Memory B cell (primary cell): ENCODE results near the gene HMCES.
"Not testable (repeated sequence)": the region's sequence is repeated elsewhere in the genome, so short reads cannot be mapped to it uniquely, and the experiment has no call there.

Experiments
- ATAC-seq: fragments of 150-1000 bp; cut with Tn5 transposase; 2 replicates; pipeline ENCODE4 v1.10.0; 2021; ENCODE audit warnings: low read depth, mild to moderate bottlenecking, moderate library complexity
- DNase-seq, 2 donors: peaks; one replicate each; pipeline ENCODE4 v3.0.0; 2022; ENCODE audit warnings: low spot score in 2 of 2
- H3K27ac Mint-ChIP-seq: one replicate; pipeline ENCODE4 v1.8.0; 2022; ENCODE audit warnings: mild to moderate bottlenecking, moderate library complexity, mixed read lengths
- H3K27me3 Mint-ChIP-seq: one replicate; pipeline ENCODE4 v1.8.0; 2022; ENCODE audit warnings: mixed read lengths
- H3K36me3 Mint-ChIP-seq: one replicate; pipeline ENCODE4 v1.8.0; 2022; ENCODE audit warnings: mild to moderate bottlenecking, mixed read lengths
- H3K4me1 Mint-ChIP-seq: one replicate; pipeline ENCODE4 v1.8.0; 2022; ENCODE audit warnings: mixed read lengths
- H3K4me3 Mint-ChIP-seq: one replicate; pipeline ENCODE4 v1.8.0; 2022; ENCODE audit warnings: mild to moderate bottlenecking, moderate library complexity, mixed read lengths
- H3K9me3 Mint-ChIP-seq: one replicate; pipeline ENCODE4 v1.8.0; 2022; ENCODE audit warnings: mixed read lengths

The HMCES gene

DNA sequence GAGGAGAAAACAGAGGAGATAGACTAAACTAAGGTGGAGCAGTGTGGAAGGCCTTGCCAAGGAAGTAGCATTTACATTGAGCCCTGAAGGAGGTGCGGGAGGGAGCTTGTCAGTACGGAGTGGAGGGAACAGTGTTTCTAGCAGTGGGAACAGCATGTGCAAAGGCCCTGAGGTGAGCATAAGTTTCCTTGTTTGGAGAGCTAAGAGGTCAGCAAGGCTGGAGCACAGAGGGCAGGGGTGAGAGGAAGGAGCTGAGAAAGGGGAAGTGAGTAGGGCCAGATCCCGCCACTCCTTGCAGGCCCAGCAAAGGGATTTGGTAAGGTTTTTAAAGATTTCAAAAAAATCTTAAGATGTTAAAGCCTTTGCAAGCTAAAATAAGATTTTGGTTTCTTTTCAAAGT is 70.1 kb downstream of the HMCES start:
- ATAC-seq (no peak), DNase-seq (no peak)
- H3K4me1 Mint-ChIP-seq = peaks cover 2% of the 10 kb centered on the region
- H3K27me3 Mint-ChIP-seq = peaks cover 12% of the 10 kb centered on the region
- H3K9me3 Mint-ChIP-seq = peaks cover 3% of the 10 kb centered on the region
- H3K4me3 Mint-ChIP-seq = no peak overlapping the region
- no peak overlapping the region for H3K27ac Mint-ChIP-seq
- H3K36me3 Mint-ChIP-seq = no peaks in the 10 kb centered on the region

DNA sequence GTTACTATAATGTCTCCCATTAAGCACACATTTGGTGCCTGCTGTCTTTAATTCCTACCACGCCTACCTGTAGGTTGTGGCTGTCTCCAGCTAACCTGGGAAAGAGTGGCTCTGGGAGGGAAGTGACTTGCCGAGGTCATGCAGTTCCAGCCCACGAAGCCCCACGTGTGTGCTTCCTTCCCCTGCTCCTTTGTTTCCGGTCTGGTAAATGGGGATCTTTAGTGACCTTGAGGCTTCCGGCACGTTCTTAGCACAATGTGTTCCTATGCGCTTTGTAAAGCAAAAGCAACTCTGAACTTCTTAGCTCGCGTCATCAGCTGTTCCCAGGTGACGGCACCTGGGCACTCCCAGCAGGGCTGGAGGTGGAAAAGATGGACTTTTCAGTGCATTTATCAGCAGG is 70.5 kb downstream of the HMCES start:
- not testable (repeated sequence) for H3K4me3 Mint-ChIP-seq, H3K36me3 Mint-ChIP-seq, DNase-seq, H3K4me1 Mint-ChIP-seq, H3K27ac Mint-ChIP-seq, ATAC-seq, H3K9me3 Mint-ChIP-seq
- peaks cover 12% of the 10 kb centered on the region for H3K27me3 Mint-ChIP-seq

DNA sequence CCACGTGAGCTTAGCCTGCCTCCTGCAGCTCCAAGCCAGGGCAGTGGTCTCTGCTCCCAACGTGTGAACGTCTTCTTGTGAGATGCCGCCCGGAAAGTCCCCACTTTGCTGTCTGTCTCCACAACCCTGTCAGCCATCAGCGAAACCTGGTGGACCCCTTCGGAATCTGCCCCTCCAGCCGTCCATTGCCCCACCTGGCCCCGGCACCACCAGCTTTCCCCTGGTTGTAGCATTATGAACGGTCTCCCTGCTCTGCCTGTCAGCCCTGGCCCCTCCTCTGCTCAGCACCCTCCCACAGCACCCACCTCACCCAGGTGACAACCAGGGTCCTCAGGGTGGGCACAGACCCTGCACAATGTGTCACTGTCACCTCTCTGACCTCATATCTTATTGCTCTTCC is 71.1 kb downstream of the HMCES start:
- peaks cover 3% of the 10 kb centered on the region for H3K9me3 Mint-ChIP-seq
- no peaks in the 10 kb centered on the region for H3K36me3 Mint-ChIP-seq
- H3K27ac Mint-ChIP-seq = no peak overlapping the region
- H3K27me3 Mint-ChIP-seq = peaks cover 12% of the 10 kb centered on the region
- ATAC-seq (no peak), DNase-seq (no peak)
- H3K4me1 Mint-ChIP-seq = peaks cover 2% of the 10 kb centered on the region
- no peak overlapping the region for H3K4me3 Mint-ChIP-seq

DNA sequence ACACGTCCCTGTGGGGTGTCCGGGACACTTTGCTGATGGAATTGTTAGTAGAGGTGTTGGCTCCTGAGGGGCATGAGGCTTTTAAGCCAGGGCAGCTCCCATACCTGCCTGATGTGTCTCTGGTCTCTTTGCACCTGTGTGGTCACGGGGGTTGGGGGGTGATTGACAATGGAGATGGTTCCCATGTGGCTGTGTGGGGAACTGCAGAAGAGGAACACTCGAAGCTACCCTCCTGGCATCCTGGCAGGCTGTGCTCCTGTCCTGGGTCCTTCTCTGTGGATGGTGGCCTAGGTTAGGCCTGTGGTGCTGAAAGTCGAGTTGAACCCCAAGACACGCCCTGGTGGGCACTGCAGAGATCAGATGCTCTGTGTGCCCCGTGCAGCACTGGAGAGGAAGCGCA is 73.4 kb downstream of the HMCES start:
- Mint-ChIP-seq H3K36me3 (no peaks in the 10 kb centered on the region), H3K4me3 (no peak overlapping the region), H3K9me3 (peaks cover 3% of the 10 kb centered on the region), H3K27me3 (peaks cover 10% of the 10 kb centered on the region), H3K4me1 (no peaks in the 10 kb centered on the region), H3K27ac (no peak overlapping the region)
- DNase-seq (no peak), ATAC-seq (peak; percentile 56)

DNA sequence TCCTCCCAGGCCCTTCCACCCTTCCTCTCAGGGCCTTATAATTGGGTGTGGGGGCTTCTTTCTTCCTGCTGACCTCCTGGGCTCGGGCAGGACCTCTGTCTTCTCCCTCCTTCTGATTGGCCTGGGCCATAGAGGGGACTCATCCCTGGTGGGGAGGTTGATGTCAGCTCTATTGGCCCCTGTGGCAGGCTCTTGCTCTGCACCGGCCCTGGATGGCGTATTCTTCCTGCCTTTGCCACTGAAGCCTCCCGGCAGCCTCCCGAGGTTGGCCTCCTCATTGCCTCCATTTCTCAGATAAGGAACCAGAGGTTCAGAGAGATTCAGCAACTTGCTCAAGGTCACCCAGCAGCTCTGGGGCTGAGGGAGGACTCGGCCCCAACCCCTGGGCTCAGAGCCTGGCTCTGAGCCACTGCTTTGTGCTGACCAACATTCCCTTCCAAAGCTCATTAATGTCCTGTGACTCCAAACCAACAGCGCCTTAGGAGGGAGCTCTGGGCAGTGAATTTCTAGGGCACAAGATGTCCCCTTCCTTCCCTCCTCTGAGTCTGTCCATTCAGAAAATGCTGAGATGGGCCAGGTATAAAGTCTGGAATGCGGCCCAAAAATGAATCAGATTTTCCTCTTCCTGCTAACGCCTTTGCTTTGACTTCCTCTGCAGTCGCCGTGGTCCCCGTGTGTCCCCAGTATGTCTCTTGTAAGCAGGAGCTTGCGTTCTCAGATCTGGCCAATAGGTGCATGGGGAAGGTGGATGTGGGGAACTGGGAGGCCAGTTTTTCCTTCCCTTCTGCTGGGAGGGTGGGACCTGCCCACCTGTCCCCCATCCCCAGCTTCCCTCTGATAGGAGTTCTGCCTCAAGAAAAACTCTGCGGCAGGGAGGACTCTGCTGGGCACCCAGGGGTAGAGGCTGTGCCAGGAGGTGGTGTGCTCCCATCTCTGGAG is 74.2 kb downstream of the HMCES start:
- Mint-ChIP-seq H3K4me1 (no peaks in the 10 kb centered on the region), H3K9me3 (peaks cover 3% of the 10 kb centered on the region), H3K4me3 (no peak overlapping the region), H3K27ac (no peak overlapping the region), H3K36me3 (no peaks in the 10 kb centered on the region), H3K27me3 (peaks cover 15% of the 10 kb centered on the region)
- ATAC-seq (no peak), DNase-seq (no peak)

DNA sequence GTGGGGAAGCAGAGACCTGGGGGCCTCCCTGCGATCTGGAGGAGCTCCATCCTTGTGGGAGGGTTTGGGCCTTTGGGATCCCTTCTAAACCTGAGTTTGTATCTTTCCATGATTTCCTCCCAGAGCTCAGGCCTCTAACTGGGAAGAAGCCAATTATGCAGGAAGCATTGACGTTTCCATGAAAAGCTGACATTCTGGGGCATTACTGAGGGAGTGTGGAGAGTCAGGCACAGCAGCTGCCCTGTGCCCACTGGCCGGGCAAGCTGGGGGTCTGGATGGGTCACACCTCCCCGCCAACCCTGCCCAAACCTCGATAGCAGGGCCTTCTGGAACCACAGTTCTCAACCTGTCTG is 74.9 kb downstream of the HMCES start:
- ATAC-seq = no peak
- DNase-seq = no peak
- Mint-ChIP-seq H3K4me1 (no peaks in the 10 kb centered on the region), H3K27me3 (peaks cover 14% of the 10 kb centered on the region), H3K4me3 (no peak overlapping the region), H3K9me3 (peaks cover 2% of the 10 kb centered on the region), H3K36me3 (no peaks in the 10 kb centered on the region), H3K27ac (no peak overlapping the region)
